Activated CD8-positive, alpha-beta T cell treated with anti-CD3 and anti-CD28 coated beads, Interleukin-2, amount 10 ng/mL, durations not matched to agents 7 days and 5 days (primary cell): Measurements from ENCODE around the gene CCT6A. TPM values are rescaled to one million over a fixed set of nuclear protein-coding genes. Genes with fewer than 3 reads are reported as not detected.
A peak's percentile ranks its signal among the peaks of the same experiment; 100 is the strongest.
"Not testable (repeated sequence)": the region's sequence is repeated elsewhere in the genome, so short reads cannot be mapped to it uniquely, and the experiment has no call there.

ENCODE experiments used
- ATAC-seq: fragments of 150-1000 bp; cut with Tn5 transposase; one replicate; pipeline ENCODE4 v1.10.0; 2021; ENCODE audit warnings: moderate library complexity
- CTCF ChIA-PET: fragments of 350-600 bp; sonication (Branson Sonifier 250); formaldehyde crosslinking; loops from one replicate; lab custom pipeline; 2021; ENCODE audit warnings: antibody characterized with exemption; lab: Charles Lee
- POLR2A ChIA-PET: fragments of 350-600 bp; sonication (Branson Sonifier 250); formaldehyde crosslinking; loops from one replicate; lab custom pipeline; 2021; ENCODE audit warnings: antibody characterized with exemption; lab: Charles Lee
- DNase-seq: peaks from one replicate; pipeline ENCODE4 v3.0.0-alpha.2; 2020
- H3K27ac Mint-ChIP-seq: one replicate; pipeline ENCODE4 v1.8.0; 2021; ENCODE audit warnings: mild to moderate bottlenecking, mixed read lengths
- H3K27me3 Mint-ChIP-seq: one replicate; pipeline ENCODE4 v1.8.0; 2021; ENCODE audit warnings: low read depth, mixed read lengths
- H3K36me3 Mint-ChIP-seq: one replicate; pipeline ENCODE4 v1.8.0; 2021; ENCODE audit warnings: low read depth, mixed read lengths
- H3K4me1 Mint-ChIP-seq: one replicate; pipeline ENCODE4 v1.8.0; 2021; ENCODE audit warnings: low read depth, mixed read lengths
- H3K4me3 Mint-ChIP-seq: one replicate; pipeline ENCODE4 v1.8.0; 2021; ENCODE audit warnings: mild to moderate bottlenecking, mixed read lengths
- H3K9me3 Mint-ChIP-seq: one replicate; pipeline ENCODE4 v1.8.0; 2022; ENCODE audit warnings: mixed read lengths; ENCODE audit not compliant: insufficient read depth
- total RNA-seq, 2 experiments: library from RNA; stranded (reverse); gene quantifications; one replicate each; pipeline ENCODE4 v1.2.3, GENCODE V29; 2021

Gene CCT6A, protein sequence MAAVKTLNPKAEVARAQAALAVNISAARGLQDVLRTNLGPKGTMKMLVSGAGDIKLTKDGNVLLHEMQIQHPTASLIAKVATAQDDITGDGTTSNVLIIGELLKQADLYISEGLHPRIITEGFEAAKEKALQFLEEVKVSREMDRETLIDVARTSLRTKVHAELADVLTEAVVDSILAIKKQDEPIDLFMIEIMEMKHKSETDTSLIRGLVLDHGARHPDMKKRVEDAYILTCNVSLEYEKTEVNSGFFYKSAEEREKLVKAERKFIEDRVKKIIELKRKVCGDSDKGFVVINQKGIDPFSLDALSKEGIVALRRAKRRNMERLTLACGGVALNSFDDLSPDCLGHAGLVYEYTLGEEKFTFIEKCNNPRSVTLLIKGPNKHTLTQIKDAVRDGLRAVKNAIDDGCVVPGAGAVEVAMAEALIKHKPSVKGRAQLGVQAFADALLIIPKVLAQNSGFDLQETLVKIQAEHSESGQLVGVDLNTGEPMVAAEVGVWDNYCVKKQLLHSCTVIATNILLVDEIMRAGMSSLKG
- total RNA-seq: 100 to 1,000 TPM; 157 to 170 TPM

DNA sequence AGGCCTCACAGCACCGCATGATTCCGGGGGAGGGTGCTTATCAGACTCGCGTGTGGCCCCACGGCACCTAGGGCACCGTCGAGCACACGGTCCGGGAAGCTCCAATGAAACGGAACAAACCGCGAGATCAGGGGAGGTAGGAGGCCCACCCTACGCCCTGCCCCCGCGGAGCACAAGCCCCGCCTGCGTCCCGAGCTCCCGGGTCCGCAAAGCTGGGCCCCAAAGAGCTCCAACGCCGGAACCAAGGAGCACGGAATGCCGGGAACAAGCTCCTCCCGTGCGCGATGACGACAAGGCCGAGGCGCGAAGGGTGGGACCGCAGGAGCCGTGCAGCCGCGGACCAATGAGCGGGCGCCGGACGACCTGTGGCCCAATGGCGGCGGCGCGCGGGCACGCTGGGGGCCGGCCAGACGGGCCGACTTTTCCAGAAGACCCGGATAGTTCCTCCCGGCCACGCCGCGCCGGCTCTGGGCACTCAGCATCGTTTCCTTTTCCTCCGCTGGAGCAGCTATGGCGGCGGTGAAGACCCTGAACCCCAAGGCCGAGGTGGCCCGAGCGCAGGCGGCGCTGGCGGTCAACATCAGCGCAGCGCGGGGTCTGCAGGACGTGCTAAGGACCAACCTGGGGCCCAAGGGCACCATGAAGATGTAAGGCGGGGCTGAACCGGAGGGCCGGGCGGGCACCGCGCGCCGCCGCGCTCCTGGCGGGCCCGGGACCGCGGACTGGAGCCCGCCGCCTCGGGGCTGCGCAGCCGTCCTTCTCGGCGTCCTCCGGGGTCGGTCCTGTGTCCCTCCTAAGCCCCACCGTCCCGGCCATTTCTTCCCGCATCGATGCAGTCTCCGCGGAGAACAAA lies at the start of gene CCT6A, which contains the start of gene PSPH:
Gene CCT6A (plus strand): TSS at position 427 of the 853 bp plus-strand sequence. CDS start 84 bp downstream, at position 511.
Gene PSPH (minus strand): TSS at position 106 of the 853 bp plus-strand sequence. CDS start 30,232 bp downstream, outside the sequence.
- ChIA-PET CTCF (interaction anchor here (0.8 to 1.6 kb wide), 9 partner anchors 8 to 517 kb away, joined by 3 to 14 read pairs (median 3); partner anchors contain the start of gene SUMF2), POLR2A (interaction anchor here (1.3 to 1.7 kb wide), 3 partner anchors 13 to 55 kb away, joined by 5 to 27 read pairs (median 6); partner anchors contain the start of genes CHCHD2 and SUMF2)
- H3K9me3 Mint-ChIP-seq: no peaks in the 10 kb centered on the region
- peaks cover 46% of the 10 kb centered on the region for H3K4me1 Mint-ChIP-seq
- peak within 1 kb of the TSS; percentile 94 for H3K27ac Mint-ChIP-seq
- no peaks in the 10 kb centered on the region for H3K27me3 Mint-ChIP-seq
- peak within 1 kb of the TSS; percentile 97 for H3K4me3 Mint-ChIP-seq
- DNase-seq (peak; percentile 93), ATAC-seq (peak; percentile 94)
- peaks cover 42% of the 10 kb centered on the region for H3K36me3 Mint-ChIP-seq

DNA sequence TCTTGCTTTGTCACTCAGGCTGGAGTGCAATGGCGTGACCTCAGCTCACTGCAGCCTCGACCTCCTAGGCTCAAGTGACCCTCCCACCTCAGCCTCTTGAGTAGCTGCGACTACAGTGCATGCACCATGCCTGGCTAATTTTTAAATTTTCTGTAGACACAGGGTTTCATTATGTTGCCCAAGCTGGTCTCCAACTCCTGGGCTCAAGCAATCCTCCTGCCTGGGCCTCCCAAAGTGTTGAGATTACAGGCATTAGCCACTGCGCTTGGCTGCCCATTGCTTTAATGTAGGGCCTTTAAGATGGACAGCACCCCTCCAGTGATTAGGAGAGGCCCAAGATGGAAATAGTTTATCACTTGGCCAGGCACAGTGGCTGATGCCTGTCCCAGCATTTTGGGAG lies 47.8 kb upstream of the CCT6A start:
- Mint-ChIP-seq H3K27ac (no peak overlapping the region), H3K9me3 (no peaks in the 10 kb centered on the region), H3K4me3 (no peak overlapping the region), H3K27me3 (no peaks in the 10 kb centered on the region), H3K4me1 (peaks cover 3% of the 10 kb centered on the region), H3K36me3 (peaks cover 10% of the 10 kb centered on the region)
- ATAC-seq (no peak), DNase-seq (no peak)
- POLR2A ChIA-PET: no interaction called here
- CTCF ChIA-PET: interaction anchor here (1.0 to 3.2 kb wide), 3 partner anchors 11 to 70 kb away, joined by 3 to 15 read pairs (median 5); no protein-coding TSS in a partner anchor

DNA sequence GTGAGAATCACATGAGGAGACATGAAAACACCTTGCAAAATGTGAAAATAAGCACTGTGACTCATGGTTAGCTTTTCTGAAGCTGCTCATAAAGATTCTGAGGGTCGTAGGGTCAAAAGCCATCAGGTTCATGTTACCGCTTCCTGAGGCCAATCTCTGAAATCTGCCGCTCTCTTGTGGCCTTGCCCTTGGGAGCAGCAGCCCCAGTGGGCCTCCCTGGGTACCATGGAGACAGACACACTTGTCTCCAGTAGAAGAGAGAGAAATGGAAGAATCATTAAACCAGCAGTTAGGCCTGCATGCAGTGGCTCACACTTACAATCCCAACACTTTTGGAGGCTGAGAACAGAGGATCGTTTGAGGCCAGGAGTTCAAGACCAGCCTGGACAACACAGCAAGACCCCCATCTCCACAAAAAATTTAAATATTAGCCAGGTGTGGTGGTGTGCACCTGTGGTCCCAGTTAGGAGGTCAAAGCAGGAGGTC lies 44.4 kb upstream of the CCT6A start:
- CTCF ChIA-PET: interaction anchor here (1.5 kb wide), 1 partner anchor 68 kb away, joined by 4 read pairs; no protein-coding TSS in a partner anchor
- no peaks in the 10 kb centered on the region for H3K4me1 Mint-ChIP-seq
- H3K27me3 Mint-ChIP-seq: no peaks in the 10 kb centered on the region
- ATAC-seq (no peak), DNase-seq (no peak)
- no peak overlapping the region for H3K27ac Mint-ChIP-seq
- peaks cover 6% of the 10 kb centered on the region for H3K36me3 Mint-ChIP-seq
- POLR2A ChIA-PET: no interaction called here
- H3K9me3 Mint-ChIP-seq: no peaks in the 10 kb centered on the region
- H3K4me3 Mint-ChIP-seq: no peak overlapping the region

DNA sequence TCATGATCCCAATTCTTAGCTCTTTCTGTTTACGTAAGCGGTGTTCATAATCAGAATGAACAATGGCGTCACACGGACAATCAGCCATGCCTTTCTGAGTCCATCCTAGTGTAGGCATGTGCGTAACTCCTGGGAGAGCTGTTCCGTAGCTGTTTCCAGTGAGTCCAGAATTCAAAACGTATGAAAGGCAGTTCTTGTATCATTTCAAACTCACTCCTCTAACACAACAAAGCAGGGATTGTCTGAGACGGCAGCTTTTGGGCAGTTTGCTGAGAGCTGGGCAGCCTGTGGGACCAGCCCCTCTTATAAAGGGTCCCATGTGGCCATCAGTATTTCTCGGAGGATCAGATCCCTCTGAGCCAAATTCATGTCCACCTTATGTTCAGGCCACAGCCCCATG lies 43.7 kb upstream of the CCT6A start:
- H3K4me3 Mint-ChIP-seq: no peak overlapping the region
- H3K27me3 Mint-ChIP-seq: no peaks in the 10 kb centered on the region
- H3K9me3 Mint-ChIP-seq: no peaks in the 10 kb centered on the region
- ATAC-seq (no peak), DNase-seq (no peak)
- ChIA-PET CTCF (interaction anchor here (1.2 to 1.5 kb wide), 2 partner anchors 43 to 67 kb away, joined by 4 read pairs; no protein-coding TSS in a partner anchor), POLR2A (interaction anchor here (0.6 kb wide), 1 partner anchor 16 kb away, joined by 4 read pairs; no protein-coding TSS in a partner anchor)
- H3K36me3 Mint-ChIP-seq: peaks cover 6% of the 10 kb centered on the region
- no peaks in the 10 kb centered on the region for H3K4me1 Mint-ChIP-seq
- H3K27ac Mint-ChIP-seq: no peak overlapping the region

DNA sequence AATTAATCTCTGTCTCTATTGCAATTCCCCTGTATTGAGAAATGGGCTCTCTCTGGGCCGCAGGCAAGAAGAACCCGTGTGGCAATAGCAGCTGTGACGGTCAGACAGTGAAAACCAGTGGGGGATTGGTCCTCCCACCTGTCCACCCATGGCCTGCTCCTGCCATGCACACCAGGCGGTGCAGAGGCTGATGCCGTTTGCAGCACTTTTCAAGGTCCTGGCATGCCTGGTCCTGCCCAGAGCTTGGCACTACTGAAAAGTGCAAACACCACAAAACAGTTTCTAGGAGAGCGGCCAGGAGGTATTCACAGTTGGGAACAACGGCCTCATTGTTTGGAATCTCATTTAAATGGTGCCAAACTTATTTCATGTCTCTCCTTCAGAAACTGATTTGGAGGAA lies 41.9 kb upstream of the CCT6A start:
- H3K4me3 Mint-ChIP-seq: no peak overlapping the region
- H3K36me3 Mint-ChIP-seq: peaks cover 8% of the 10 kb centered on the region
- ATAC-seq (no peak), DNase-seq (no peak)
- no peaks in the 10 kb centered on the region for H3K9me3 Mint-ChIP-seq
- ChIA-PET POLR2A (no interaction called here), CTCF (no interaction called here)
- peak overlapping the region; percentile 30 for H3K27ac Mint-ChIP-seq
- H3K27me3 Mint-ChIP-seq: no peaks in the 10 kb centered on the region
- H3K4me1 Mint-ChIP-seq: no peaks in the 10 kb centered on the region

DNA sequence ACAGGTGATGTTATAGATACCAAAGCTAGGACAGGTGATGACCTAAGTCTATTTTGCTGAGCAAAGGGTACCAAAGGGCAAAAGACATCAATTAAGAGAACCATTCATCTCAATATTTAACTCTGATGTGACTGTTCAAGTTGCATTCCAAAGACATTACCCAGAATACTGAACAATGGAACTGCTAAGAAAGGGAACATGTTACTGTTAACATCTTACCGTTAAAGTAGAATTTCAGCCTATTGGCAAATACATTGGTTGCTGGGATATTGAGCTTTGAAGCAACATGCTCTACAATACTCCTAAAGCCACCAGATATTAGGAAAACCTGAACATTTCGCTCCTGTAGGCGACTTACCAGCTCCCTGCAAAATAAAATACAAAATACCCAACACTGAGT lies 34.5 kb upstream of the CCT6A start:
- H3K4me1 Mint-ChIP-seq, ATAC-seq, POLR2A ChIA-PET, DNase-seq, H3K27ac Mint-ChIP-seq, H3K9me3 Mint-ChIP-seq, H3K4me3 Mint-ChIP-seq, H3K27me3 Mint-ChIP-seq: not testable (repeated sequence)
- peaks cover 14% of the 10 kb centered on the region for H3K36me3 Mint-ChIP-seq
- CTCF ChIA-PET: interaction anchor here (1.4 kb wide), 2 partner anchors 13 to 57 kb away, joined by 3 read pairs; no protein-coding TSS in a partner anchor

DNA sequence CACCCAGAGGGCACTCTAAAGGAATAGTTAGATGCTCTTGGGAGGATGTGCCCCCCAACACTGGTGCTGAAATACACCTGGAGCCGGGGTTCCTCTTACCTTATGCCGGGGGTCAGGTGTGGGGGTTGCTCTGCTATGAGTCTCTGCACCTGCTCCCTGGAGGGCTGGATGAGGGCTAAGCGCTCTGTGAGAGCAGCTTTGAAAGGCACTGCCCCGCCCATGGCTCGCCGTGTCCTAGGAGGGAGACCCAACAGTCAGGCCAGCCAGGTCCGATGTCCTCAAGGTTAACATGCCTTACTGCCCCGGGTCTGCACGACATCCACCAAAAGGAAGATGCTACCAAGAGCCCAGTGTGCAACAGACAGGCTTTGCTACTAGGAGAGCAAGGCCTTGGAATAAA lies 32.1 kb upstream of the CCT6A start:
- H3K9me3 Mint-ChIP-seq: no peaks in the 10 kb centered on the region
- H3K27ac Mint-ChIP-seq: no peak overlapping the region
- H3K36me3 Mint-ChIP-seq: peaks cover 11% of the 10 kb centered on the region
- no peaks in the 10 kb centered on the region for H3K27me3 Mint-ChIP-seq
- CTCF ChIA-PET: no interaction called here
- H3K4me1 Mint-ChIP-seq: no peaks in the 10 kb centered on the region
- POLR2A ChIA-PET: interaction anchor here (0.6 kb wide), 1 partner anchor 521 kb away, joined by 3 read pairs; no protein-coding TSS in a partner anchor
- DNase-seq (no peak), ATAC-seq (no peak)
- no peak overlapping the region for H3K4me3 Mint-ChIP-seq

DNA sequence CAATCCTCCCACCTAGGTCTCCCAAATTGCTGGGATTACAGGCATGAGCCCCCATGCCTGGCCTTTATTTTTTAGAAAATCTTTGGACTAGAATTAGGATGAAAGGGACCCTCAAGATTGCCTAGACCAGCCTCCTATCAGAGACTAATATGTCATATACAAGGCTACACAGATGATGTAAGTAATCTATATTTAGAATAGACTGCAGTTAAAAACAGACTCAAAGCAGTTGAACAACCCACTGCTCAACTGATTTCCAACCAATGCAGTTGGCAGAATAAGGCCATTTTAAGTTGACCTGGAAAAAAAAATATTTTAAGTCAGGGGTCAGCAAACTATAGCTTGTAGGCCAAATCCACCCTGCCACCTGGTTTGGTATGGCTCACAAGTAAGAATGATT lies 28.1 kb upstream of the CCT6A start:
- H3K27ac Mint-ChIP-seq: no peak overlapping the region
- no peaks in the 10 kb centered on the region for H3K9me3 Mint-ChIP-seq
- DNase-seq (no peak), ATAC-seq (no peak)
- POLR2A ChIA-PET: interaction anchor here (0.7 kb wide), 1 partner anchor 15 kb away, joined by 4 read pairs; no protein-coding TSS in a partner anchor
- H3K36me3 Mint-ChIP-seq: peaks cover 19% of the 10 kb centered on the region
- no peaks in the 10 kb centered on the region for H3K4me1 Mint-ChIP-seq
- H3K4me3 Mint-ChIP-seq: no peak overlapping the region
- CTCF ChIA-PET: no interaction called here
- H3K27me3 Mint-ChIP-seq: no peaks in the 10 kb centered on the region

DNA sequence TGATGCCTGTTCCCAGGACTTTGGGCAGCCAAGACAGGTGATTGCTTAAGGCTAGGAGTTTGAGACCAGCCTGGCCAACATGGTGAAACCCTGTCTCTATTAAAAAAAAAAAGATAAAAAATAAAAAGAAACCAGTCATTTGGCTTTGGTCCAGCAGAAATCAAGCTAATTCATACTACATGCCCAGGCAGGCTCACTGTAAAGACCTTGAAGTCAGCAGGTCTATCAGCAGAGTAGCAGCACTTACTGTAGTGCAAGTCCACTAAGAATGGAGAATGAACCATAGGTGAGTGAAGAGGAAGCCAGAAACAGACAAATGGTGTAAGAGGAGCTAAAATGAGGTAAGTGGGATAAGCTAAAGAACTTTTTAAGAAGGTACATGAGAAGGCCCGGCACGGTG lies 25.0 kb upstream of the CCT6A start:
- no peaks in the 10 kb centered on the region for H3K9me3 Mint-ChIP-seq
- CTCF ChIA-PET: no interaction called here
- H3K27me3 Mint-ChIP-seq: no peaks in the 10 kb centered on the region
- DNase-seq (no peak), ATAC-seq (no peak)
- H3K27ac Mint-ChIP-seq: no peak overlapping the region
- POLR2A ChIA-PET: no interaction called here
- H3K36me3 Mint-ChIP-seq: peaks cover 19% of the 10 kb centered on the region
- H3K4me3 Mint-ChIP-seq: no peak overlapping the region
- H3K4me1 Mint-ChIP-seq: peaks cover 2% of the 10 kb centered on the region

DNA sequence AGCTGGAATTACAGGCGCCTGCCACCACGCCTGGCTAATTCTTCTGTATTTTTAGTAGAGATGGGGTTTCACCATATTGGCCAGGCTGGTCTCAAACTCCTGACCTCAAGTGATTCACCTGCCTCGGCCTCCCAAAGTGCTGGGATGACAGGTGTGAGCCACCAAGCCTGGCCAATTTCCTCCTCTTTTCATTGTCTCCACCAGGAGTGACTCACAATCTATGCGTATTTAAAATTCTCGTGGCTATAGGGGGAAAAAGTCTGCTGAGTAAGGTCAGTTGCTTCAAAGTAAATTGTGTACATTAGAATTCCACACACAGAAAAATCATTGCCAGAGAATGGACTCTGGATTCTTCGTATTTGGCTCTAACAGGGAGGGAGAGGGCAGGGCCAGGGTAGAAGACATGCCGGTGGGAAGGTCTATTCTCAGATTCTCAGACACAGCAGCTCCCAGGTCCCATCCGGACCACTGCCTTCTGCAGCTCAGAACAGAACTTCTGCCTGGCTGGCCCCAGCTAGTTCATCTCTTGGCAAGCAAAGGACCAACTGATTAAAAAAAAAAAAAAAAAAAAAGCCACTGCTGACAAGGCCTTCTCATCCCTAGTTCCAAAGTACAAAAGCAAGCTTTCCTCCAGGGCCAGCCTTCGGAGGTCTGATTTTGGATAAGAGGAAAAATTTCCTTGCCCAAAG lies 22.5 kb upstream of the CCT6A start:
- Mint-ChIP-seq H3K27me3 (no peaks in the 10 kb centered on the region), H3K36me3 (peaks cover 20% of the 10 kb centered on the region), H3K4me1 (peaks cover 13% of the 10 kb centered on the region), H3K9me3 (no peaks in the 10 kb centered on the region), H3K4me3 (no peak overlapping the region), H3K27ac (no peak overlapping the region)
- ChIA-PET POLR2A (no interaction called here), CTCF (interaction anchor here (2.1 kb wide), 1 partner anchor 44 kb away, joined by 8 read pairs; no protein-coding TSS in a partner anchor)
- no peak for ATAC-seq
- DNase-seq: no peak

DNA sequence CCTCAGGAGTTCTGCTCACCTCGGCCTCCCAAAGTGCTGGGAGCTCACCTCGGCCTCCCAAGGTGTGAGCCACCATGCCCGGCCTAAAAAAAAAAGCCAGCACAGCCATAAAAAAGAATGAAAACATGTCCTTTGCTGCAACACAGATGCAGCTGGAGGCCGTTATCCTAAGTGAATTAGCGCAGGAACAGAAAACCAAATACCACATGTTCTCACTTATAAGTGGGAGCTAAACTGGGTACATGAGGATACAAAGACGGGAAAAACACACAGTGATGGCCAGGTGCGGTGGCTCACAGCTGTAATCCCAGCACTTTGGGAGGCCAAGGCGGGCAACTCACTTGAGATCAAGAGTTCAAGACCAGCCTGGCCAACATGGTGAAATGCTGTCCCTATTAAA lies 21.2 kb upstream of the CCT6A start:
- Mint-ChIP-seq H3K4me3 (no peak overlapping the region), H3K27me3 (no peaks in the 10 kb centered on the region), H3K9me3 (no peaks in the 10 kb centered on the region), H3K36me3 (peaks cover 20% of the 10 kb centered on the region), H3K27ac (no peak overlapping the region), H3K4me1 (peaks cover 15% of the 10 kb centered on the region)
- DNase-seq (no peak), ATAC-seq (no peak)
- POLR2A ChIA-PET: no interaction called here
- CTCF ChIA-PET: no interaction called here
